ENCODE results near the gene TINAG.
A peak's percentile ranks its signal among the peaks of the same experiment; 100 is the strongest.

Gene TINAG

GRCh38 chr6:54274383-54274782 is 33.9 kb upstream of the TINAG start:
- Histone ChIP-seq H4K91ac (ENCODE audit: low read depth, low read length, poor library complexity) (no peak overlapping the region), H2BK120ac (ENCODE audit: low read depth, low read length) (no peak overlapping the region), H2BK15ac (ENCODE audit: low read length) (no peak overlapping the region), H3K18ac (ENCODE audit: low read length) (no peak overlapping the region), H3K36me3 (replicated peaks in 1 of 2; ENCODE audit: control insufficient read depth in 2 of 2, insufficient read depth in 2 of 2, low read length in 2 of 2) (no peaks in the 10 kb centered on the region), H2AK5ac (ENCODE audit: low read depth, low read length) (no peak overlapping the region), H3K9ac (ENCODE audit: low read depth, low read length, poor library complexity) (no peak overlapping the region), H3K14ac (ENCODE audit: low read length) (no peak overlapping the region), H4K8ac (ENCODE audit: low read depth, low read length) (no peak overlapping the region), H3K9me3 (replicated peaks in 1 of 2; ENCODE audit: control insufficient read depth in 2 of 2, insufficient read depth in 1 of 2, low read depth in 1 of 2, low read length in 2 of 2) (no peaks in the 10 kb centered on the region), H3K23ac (ENCODE audit: low read depth, low read length, poor library complexity) (no peak overlapping the region), H3K4ac (ENCODE audit: low read length) (no peak overlapping the region), H2AFZ (ENCODE audit: low read length) (no peak overlapping the region), H3K79me1 (ENCODE audit: low read depth, low read length) (no peaks in the 10 kb centered on the region), H2BK12ac (ENCODE audit: low read length) (no peak overlapping the region), H3K4me2 (ENCODE audit: insufficient read depth, low read length, poor library complexity, severe bottlenecking) (no peak overlapping the region), H3K27ac (replicated peaks; ENCODE audit: low read length) (no peak overlapping the region), H3K4me3 (ENCODE audit: low read length in 2 of 2) (no peak overlapping the region), H3K4me1 (ENCODE audit: control insufficient read depth in 2 of 2, insufficient read depth in 1 of 2, low read depth in 1 of 2, low read length in 2 of 2) (no peaks in the 10 kb centered on the region), H2BK5ac (ENCODE audit: low read length) (no peak overlapping the region), H3K27me3 (ENCODE audit: control insufficient read depth in 3 of 3, insufficient read depth in 3 of 3, low read depth in 1 of 3, low read length in 3 of 3) (no peaks in the 10 kb centered on the region)
- DNase-seq (ENCODE audit: low spot score): no peak

- no peak overlapping the region for H3K27ac ChIP-seq (replicated peaks; ENCODE audit: low read length)
- no peaks in the 10 kb centered on the region for H3K4me1 ChIP-seq (ENCODE audit: control insufficient read depth in 2 of 2, insufficient read depth in 1 of 2, low read depth in 1 of 2, low read length in 2 of 2)
- no peak overlapping the region for H2BK12ac ChIP-seq (ENCODE audit: low read length)
- no peak overlapping the region for H3K4me2 ChIP-seq (ENCODE audit: insufficient read depth, low read length, poor library complexity, severe bottlenecking)
- H3K23ac ChIP-seq (ENCODE audit: low read depth, low read length, poor library complexity): no peak overlapping the region
- H3K27me3 ChIP-seq (ENCODE audit: control insufficient read depth in 3 of 3, insufficient read depth in 3 of 3, low read depth in 1 of 3, low read length in 3 of 3): no peaks in the 10 kb centered on the region
- no peak overlapping the region for H3K14ac ChIP-seq (ENCODE audit: low read length)
- no peaks in the 10 kb centered on the region for H3K9me3 ChIP-seq (replicated peaks in 1 of 2; ENCODE audit: control insufficient read depth in 2 of 2, insufficient read depth in 1 of 2, low read depth in 1 of 2, low read length in 2 of 2)
- no peak for DNase-seq (ENCODE audit: low spot score)
- H4K91ac ChIP-seq (ENCODE audit: low read depth, low read length, poor library complexity): no peak overlapping the region
- H2BK5ac ChIP-seq (ENCODE audit: low read length): no peak overlapping the region
- H3K4ac ChIP-seq (ENCODE audit: low read length): no peak overlapping the region
- H2BK120ac ChIP-seq (ENCODE audit: low read depth, low read length): no peak overlapping the region
- H2BK15ac ChIP-seq (ENCODE audit: low read length): no peak overlapping the region
- H4K8ac ChIP-seq (ENCODE audit: low read depth, low read length): no peak overlapping the region
- WGBS, 2 donors (ENCODE audit: extremely low coverage in 2 of 2, insufficient read length in 2 of 2, insufficient replicate concordance in 1 of 2): no CpG with 5 or more reads among the region's 1 CpG
- no peak overlapping the region for H3K4me3 ChIP-seq (ENCODE audit: low read length in 2 of 2)
- H2AK5ac ChIP-seq (ENCODE audit: low read depth, low read length): no peak overlapping the region
- no peaks in the 10 kb centered on the region for H3K79me1 ChIP-seq (ENCODE audit: low read depth, low read length)
- no peak overlapping the region for H3K9ac ChIP-seq (ENCODE audit: low read depth, low read length, poor library complexity)
- no peak overlapping the region for H3K18ac ChIP-seq (ENCODE audit: low read length)
- no peaks in the 10 kb centered on the region for H3K36me3 ChIP-seq (replicated peaks in 1 of 2; ENCODE audit: control insufficient read depth in 2 of 2, insufficient read depth in 2 of 2, low read length in 2 of 2)
- no peak overlapping the region for H2AFZ ChIP-seq (ENCODE audit: low read length)
These were observed 26.1 kb upstream of the TINAG start for GRCh38 chr6:54282186-54282585.

GRCh38 chr6:54284161-54284860 is 23.9 kb upstream of the TINAG start:
- H4K91ac ChIP-seq (ENCODE audit: low read depth, low read length, poor library complexity): no peak overlapping the region
- H4K8ac ChIP-seq (ENCODE audit: low read depth, low read length): peak overlapping the region; percentile 65
- no peaks in the 10 kb centered on the region for H3K4me1 ChIP-seq (ENCODE audit: control insufficient read depth in 2 of 2, insufficient read depth in 1 of 2, low read depth in 1 of 2, low read length in 2 of 2)
- no peak overlapping the region for H2BK15ac ChIP-seq (ENCODE audit: low read length)
- no peaks in the 10 kb centered on the region for H3K9me3 ChIP-seq (replicated peaks in 1 of 2; ENCODE audit: control insufficient read depth in 2 of 2, insufficient read depth in 1 of 2, low read depth in 1 of 2, low read length in 2 of 2)
- no peak overlapping the region for H2AFZ ChIP-seq (ENCODE audit: low read length)
- peak overlapping the region; percentile 21 for H3K14ac ChIP-seq (ENCODE audit: low read length)
- H3K36me3 ChIP-seq (replicated peaks in 1 of 2; ENCODE audit: control insufficient read depth in 2 of 2, insufficient read depth in 2 of 2, low read length in 2 of 2): no peaks in the 10 kb centered on the region
- no peak overlapping the region for H3K27ac ChIP-seq (replicated peaks; ENCODE audit: low read length)
- no peak overlapping the region for H3K4me3 ChIP-seq (ENCODE audit: low read length in 2 of 2)
- no peaks in the 10 kb centered on the region for H3K27me3 ChIP-seq (ENCODE audit: control insufficient read depth in 3 of 3, insufficient read depth in 3 of 3, low read depth in 1 of 3, low read length in 3 of 3)
- no peaks in the 10 kb centered on the region for H3K79me1 ChIP-seq (ENCODE audit: low read depth, low read length)
- no CpG with 5 or more reads among the region's 3 CpGs for WGBS, 2 donors (ENCODE audit: extremely low coverage in 2 of 2, insufficient read length in 2 of 2, insufficient replicate concordance in 1 of 2)
- H2BK5ac ChIP-seq (ENCODE audit: low read length): no peak overlapping the region
- no peak overlapping the region for H2BK120ac ChIP-seq (ENCODE audit: low read depth, low read length)
- DNase-seq (ENCODE audit: low spot score): no peak
- no peak overlapping the region for H3K9ac ChIP-seq (ENCODE audit: low read depth, low read length, poor library complexity)
- H3K18ac ChIP-seq (ENCODE audit: low read length): no peak overlapping the region
- H2AK5ac ChIP-seq (ENCODE audit: low read depth, low read length): no peak overlapping the region
- H3K4ac ChIP-seq (ENCODE audit: low read length): no peak overlapping the region
- no peak overlapping the region for H2BK12ac ChIP-seq (ENCODE audit: low read length)
- no peak overlapping the region for H3K4me2 ChIP-seq (ENCODE audit: insufficient read depth, low read length, poor library complexity, severe bottlenecking)
- H3K23ac ChIP-seq (ENCODE audit: low read depth, low read length, poor library complexity): no peak overlapping the region

- Histone ChIP-seq H3K23ac (ENCODE audit: low read depth, low read length, poor library complexity) (no peak overlapping the region), H3K9me3 (replicated peaks in 1 of 2; ENCODE audit: control insufficient read depth in 2 of 2, insufficient read depth in 1 of 2, low read depth in 1 of 2, low read length in 2 of 2) (no peaks in the 10 kb centered on the region), H4K91ac (ENCODE audit: low read depth, low read length, poor library complexity) (no peak overlapping the region), H3K4me3 (ENCODE audit: low read length in 2 of 2) (no peak overlapping the region), H3K4ac (ENCODE audit: low read length) (no peak overlapping the region), H3K9ac (ENCODE audit: low read depth, low read length, poor library complexity) (no peak overlapping the region), H2AFZ (ENCODE audit: low read length) (no peak overlapping the region), H4K8ac (ENCODE audit: low read depth, low read length) (no peak overlapping the region), H3K18ac (ENCODE audit: low read length) (no peak overlapping the region), H3K27ac (replicated peaks; ENCODE audit: low read length) (no peak overlapping the region), H2AK5ac (ENCODE audit: low read depth, low read length) (no peak overlapping the region), H2BK5ac (ENCODE audit: low read length) (no peak overlapping the region), H3K36me3 (replicated peaks in 1 of 2; ENCODE audit: control insufficient read depth in 2 of 2, insufficient read depth in 2 of 2, low read length in 2 of 2) (no peaks in the 10 kb centered on the region), H3K4me1 (ENCODE audit: control insufficient read depth in 2 of 2, insufficient read depth in 1 of 2, low read depth in 1 of 2, low read length in 2 of 2) (no peaks in the 10 kb centered on the region), H2BK12ac (ENCODE audit: low read length) (no peak overlapping the region), H3K79me1 (ENCODE audit: low read depth, low read length) (no peaks in the 10 kb centered on the region), H3K4me2 (ENCODE audit: insufficient read depth, low read length, poor library complexity, severe bottlenecking) (no peak overlapping the region), H3K27me3 (ENCODE audit: control insufficient read depth in 3 of 3, insufficient read depth in 3 of 3, low read depth in 1 of 3, low read length in 3 of 3) (no peaks in the 10 kb centered on the region), H2BK15ac (ENCODE audit: low read length) (no peak overlapping the region), H2BK120ac (ENCODE audit: low read depth, low read length) (no peak overlapping the region), H3K14ac (ENCODE audit: low read length) (no peak overlapping the region)
- WGBS, 2 donors (ENCODE audit: extremely low coverage in 2 of 2, insufficient read length in 2 of 2, insufficient replicate concordance in 1 of 2): no CpG with 5 or more reads among the region's 3 CpGs
- DNase-seq (ENCODE audit: low spot score): no peak
These were observed 22.6 kb upstream of the TINAG start for GRCh38 chr6:54285595-54285994.
